Activated CD4-positive, alpha-beta memory T cell treated with anti-CD3 and anti-CD28 coated beads, Interleukin-2, amount 10 ng/mL, durations not matched to agents 7 days and 5 days (primary cell): ENCODE data around the gene RALGPS1. TPM values are rescaled to one million over a fixed set of nuclear protein-coding genes. Genes with fewer than 3 reads are reported as not detected.

ENCODE experiments used
- CTCF ChIA-PET: fragments of 350-600 bp; sonication (Branson Sonifier 250); formaldehyde crosslinking; loops from one replicate; lab custom pipeline; 2021; ENCODE audit warnings: antibody characterized with exemption, inconsistent platforms; lab: Charles Lee
- POLR2A ChIA-PET: fragments of 350-600 bp; sonication (Branson Sonifier 250); formaldehyde crosslinking; loops from one replicate; lab custom pipeline; 2021; ENCODE audit warnings: antibody characterized with exemption; lab: Charles Lee
- DNase-seq: peaks from one replicate; pipeline ENCODE4 v3.0.0-alpha.2; 2020
- H3K27ac Mint-ChIP-seq: one replicate; pipeline ENCODE4 v1.8.0; 2021; ENCODE audit warnings: mild to moderate bottlenecking, mixed read lengths
- H3K27me3 Mint-ChIP-seq: one replicate; pipeline ENCODE4 v1.8.0; 2021; ENCODE audit warnings: mixed read lengths
- H3K36me3 Mint-ChIP-seq: one replicate; pipeline ENCODE4 v1.8.0; 2021; ENCODE audit warnings: low read depth, mixed read lengths
- H3K4me1 Mint-ChIP-seq: one replicate; pipeline ENCODE4 v1.8.0; 2021; ENCODE audit warnings: mixed read lengths
- H3K4me3 Mint-ChIP-seq: one replicate; pipeline ENCODE4 v1.8.0; 2021; ENCODE audit warnings: mild to moderate bottlenecking, mixed read lengths
- H3K9me3 Mint-ChIP-seq: one replicate; pipeline ENCODE4 v1.8.0; 2021; ENCODE audit warnings: mixed read lengths
- total RNA-seq, 2 experiments: library from RNA; stranded (reverse); gene quantifications; one replicate each; pipeline ENCODE4 v1.2.3, GENCODE V29; 2021

RALGPS1 gene
- total RNA-seq, 2 experiments from 2014 or later = 2.8 to 3.4 TPM

- Mint-ChIP-seq H3K27me3 (peaks cover 8% of the 10 kb centered on the region), H3K4me3 (no peak overlapping the region), H3K36me3 (no peaks in the 10 kb centered on the region), H3K4me1 (peaks cover 11% of the 10 kb centered on the region), H3K27ac (no peak overlapping the region), H3K9me3 (no peaks in the 10 kb centered on the region)
- CTCF ChIA-PET = no interaction called here
- DNase-seq = no peak
- POLR2A ChIA-PET = no interaction called here
Observed at GRCh38 chr9:127078988-127079387, 164.4 kb downstream of the RALGPS1 start.

GRCh38 chr9:127079446-127080140, 165.0 kb downstream of the RALGPS1 start:
- POLR2A ChIA-PET = no interaction called here
- CTCF ChIA-PET = no interaction called here

GRCh38 chr9:127081250-127082185, 166.9 kb downstream of the RALGPS1 start:
- Mint-ChIP-seq H3K4me1 (peaks cover 13% of the 10 kb centered on the region), H3K27ac (no peak overlapping the region), H3K4me3 (no peak overlapping the region), H3K36me3 (no peaks in the 10 kb centered on the region), H3K27me3 (peaks cover 8% of the 10 kb centered on the region), H3K9me3 (no peaks in the 10 kb centered on the region)
- ChIA-PET POLR2A (no interaction called here), CTCF (no interaction called here)
- no peak for DNase-seq

More at GRCh38 chr9:127079446-127080140, 165.0 kb downstream of the RALGPS1 start:
- peaks cover 8% of the 10 kb centered on the region for H3K27me3 Mint-ChIP-seq
- DNase-seq = no peak
- no peaks in the 10 kb centered on the region for H3K9me3 Mint-ChIP-seq
- no peak overlapping the region for H3K27ac Mint-ChIP-seq
- H3K4me3 Mint-ChIP-seq = no peak overlapping the region
- H3K4me1 Mint-ChIP-seq = peaks cover 11% of the 10 kb centered on the region
- H3K36me3 Mint-ChIP-seq = no peaks in the 10 kb centered on the region

GRCh38 chr9:127083138-127083980, 168.8 kb downstream of the RALGPS1 start:
- no peaks in the 10 kb centered on the region for H3K9me3 Mint-ChIP-seq
- H3K4me3 Mint-ChIP-seq = no peak overlapping the region
- CTCF ChIA-PET = interaction anchor here (0.6 kb wide), 1 partner anchor 115 kb away, joined by 3 read pairs; no protein-coding TSS in a partner anchor
- no peaks in the 10 kb centered on the region for H3K36me3 Mint-ChIP-seq
- H3K27ac Mint-ChIP-seq = no peak overlapping the region
- peaks cover 4% of the 10 kb centered on the region for H3K27me3 Mint-ChIP-seq
- POLR2A ChIA-PET = interaction anchor here (1.1 kb wide), 1 partner anchor 35 kb away, joined by 3 read pairs; no protein-coding TSS in a partner anchor
- no peak for DNase-seq
- H3K4me1 Mint-ChIP-seq = peaks cover 10% of the 10 kb centered on the region

GRCh38 chr9:127084076-127085039, 169.8 kb downstream of the RALGPS1 start:
- Mint-ChIP-seq H3K27me3 (peaks cover 3% of the 10 kb centered on the region), H3K27ac (no peak overlapping the region)
- POLR2A ChIA-PET = interaction anchor here (1.1 kb wide), 1 partner anchor 36 kb away, joined by 3 read pairs; no protein-coding TSS in a partner anchor

GRCh38 chr9:127085186-127085585, 170.6 kb downstream of the RALGPS1 start:
- Mint-ChIP-seq H3K4me1 (peaks cover 2% of the 10 kb centered on the region), H3K36me3 (no peaks in the 10 kb centered on the region), H3K27me3 (peaks cover 3% of the 10 kb centered on the region), H3K9me3 (no peaks in the 10 kb centered on the region), H3K4me3 (no peak overlapping the region), H3K27ac (no peak overlapping the region)
- ChIA-PET CTCF (interaction anchor here (1.2 kb wide), 1 partner anchor 144 kb away, joined by 3 read pairs; no protein-coding TSS in a partner anchor), POLR2A (no interaction called here)
- DNase-seq = no peak

More at GRCh38 chr9:127084076-127085039, 169.8 kb downstream of the RALGPS1 start:
- DNase-seq = no peak
- CTCF ChIA-PET = no interaction called here
- Mint-ChIP-seq H3K4me1 (peaks cover 2% of the 10 kb centered on the region), H3K36me3 (no peaks in the 10 kb centered on the region), H3K4me3 (no peak overlapping the region), H3K9me3 (no peaks in the 10 kb centered on the region)

GRCh38 chr9:127086771-127087170, 172.2 kb downstream of the RALGPS1 start:
- no peak for DNase-seq
- Mint-ChIP-seq H3K36me3 (no peaks in the 10 kb centered on the region), H3K4me3 (no peak overlapping the region), H3K4me1 (peaks cover 2% of the 10 kb centered on the region), H3K27ac (no peak overlapping the region), H3K9me3 (no peaks in the 10 kb centered on the region), H3K27me3 (peaks cover 3% of the 10 kb centered on the region)
- ChIA-PET POLR2A (no interaction called here), CTCF (no interaction called here)

GRCh38 chr9:127087411-127087810, 172.8 kb downstream of the RALGPS1 start:
- no peak for DNase-seq
- Mint-ChIP-seq H3K4me1 (peaks cover 2% of the 10 kb centered on the region), H3K9me3 (no peaks in the 10 kb centered on the region), H3K27ac (no peak overlapping the region), H3K27me3 (peaks cover 3% of the 10 kb centered on the region), H3K4me3 (no peak overlapping the region), H3K36me3 (no peaks in the 10 kb centered on the region)
- CTCF ChIA-PET = no interaction called here
- POLR2A ChIA-PET = no interaction called here

GRCh38 chr9:127087836-127088235, 173.3 kb downstream of the RALGPS1 start:
- Mint-ChIP-seq H3K36me3 (no peaks in the 10 kb centered on the region), H3K27ac (no peak overlapping the region), H3K4me3 (no peak overlapping the region), H3K4me1 (peaks cover 2% of the 10 kb centered on the region), H3K27me3 (peaks cover 3% of the 10 kb centered on the region), H3K9me3 (no peaks in the 10 kb centered on the region)
- CTCF ChIA-PET = no interaction called here
- POLR2A ChIA-PET = no interaction called here
- DNase-seq = no peak

GRCh38 chr9:127088724-127089615, 174.4 kb downstream of the RALGPS1 start:
- no peak for DNase-seq
- H3K4me1 Mint-ChIP-seq = peaks cover 2% of the 10 kb centered on the region
- ChIA-PET POLR2A (no interaction called here), CTCF (no interaction called here)
- peaks cover 3% of the 10 kb centered on the region for H3K27me3 Mint-ChIP-seq
- no peak overlapping the region for H3K27ac Mint-ChIP-seq
- no peaks in the 10 kb centered on the region for H3K9me3 Mint-ChIP-seq
- no peaks in the 10 kb centered on the region for H3K36me3 Mint-ChIP-seq
- no peak overlapping the region for H3K4me3 Mint-ChIP-seq

- no peak overlapping the region for H3K27ac Mint-ChIP-seq
- H3K27me3 Mint-ChIP-seq = peaks cover 3% of the 10 kb centered on the region
- DNase-seq = no peak
- H3K9me3 Mint-ChIP-seq = no peaks in the 10 kb centered on the region
- CTCF ChIA-PET = no interaction called here
- no peaks in the 10 kb centered on the region for H3K36me3 Mint-ChIP-seq
- H3K4me3 Mint-ChIP-seq = no peak overlapping the region
- POLR2A ChIA-PET = no interaction called here
- peaks cover 2% of the 10 kb centered on the region for H3K4me1 Mint-ChIP-seq
Observed at GRCh38 chr9:127089631-127090081, 175.1 kb downstream of the RALGPS1 start.
